IMR-90 (cell line): Measurements from ENCODE around the gene CERKL. TPM values are rescaled to one million over a fixed set of nuclear protein-coding genes. Genes with fewer than 3 reads are reported as not detected.

Experiments used
- ATAC-seq: fragments of 200-7000 bp; cut with Tn5 transposase; 2 replicates; pipeline ENCODE4 v1.9.1; 2020; ENCODE audit warnings: low read depth, mild to moderate bottlenecking, moderate library complexity
- BruUV-seq: library from RNA; stranded (reverse); fragments of 400-500 nt; replicated peaks from 2 replicates; lab custom pipeline; 2021; lab: Mats Ljungman, UMichigan
- CTCF ChIA-PET: fragments of 300-600 bp; formaldehyde crosslinking; extraction: SDS; loops from one replicate; lab custom pipeline; 2021; ENCODE audit warnings: antibody characterized with exemption; lab: Yijun Ruan, JAX
- POLR2A ChIA-PET: fragments of 300-600 bp; sonication (Branson Sonifier 250); formaldehyde crosslinking; loops from one replicate; lab custom pipeline; 2022; ENCODE audit warnings: antibody characterized with exemption; ENCODE audit not compliant: unreplicated experiment; lab: Charles Lee
- DNase-seq: peaks from one replicate; pipeline ENCODE4 v3.0.0; 2013
- H2AFZ ChIP-seq: replicated peaks from 2 replicates; pipeline ENCODE3; 2013; ENCODE audit warnings: low read length, mild to moderate bottlenecking; ENCODE audit not compliant: poor library complexity
- H2AK5ac ChIP-seq: 2 replicates; pipeline ENCODE4 v1.6.1; 2013; ENCODE audit warnings: low read depth, low read length, inconsistent platforms
- H2AK9ac ChIP-seq: replicated peaks from 2 replicates; pipeline ENCODE3; 2013; ENCODE audit warnings: mild to moderate bottlenecking, low read depth, low read length, moderate library complexity; ENCODE audit not compliant: poor library complexity
- H2BK120ac ChIP-seq: 2 replicates; pipeline ENCODE4 v1.6.1; 2013; ENCODE audit warnings: low read depth, low read length, inconsistent platforms
- H2BK15ac ChIP-seq: 3 replicates; pipeline ENCODE4 v1.6.1; 2013; ENCODE audit warnings: low read depth, low read length, inconsistent platforms
- H2BK20ac ChIP-seq: 2 replicates; pipeline ENCODE4 v1.6.1; 2013; ENCODE audit warnings: low read depth, mild to moderate bottlenecking, inconsistent platforms, low read length, moderate library complexity
- H2BK5ac ChIP-seq: 2 replicates; pipeline ENCODE4 v1.6.1; 2013; ENCODE audit warnings: mild to moderate bottlenecking, low read depth, low read length, inconsistent platforms; ENCODE audit not compliant: poor library complexity, severe bottlenecking
- H3K14ac ChIP-seq: replicated peaks from 2 replicates; pipeline ENCODE4 v1.6.1; 2013; ENCODE audit warnings: low read depth, low read length, inconsistent platforms
- H3K18ac ChIP-seq: 2 replicates; pipeline ENCODE4 v1.6.1; 2013; ENCODE audit warnings: low read depth, low read length, control low read depth
- H3K23ac ChIP-seq: 2 replicates; pipeline ENCODE4 v1.6.1; 2013; ENCODE audit warnings: low read depth, low read length, inconsistent platforms
- H3K27ac ChIP-seq: 2 replicates; pipeline ENCODE4 v1.5.1; 2013; ENCODE audit warnings: mild to moderate bottlenecking, control low read depth, low read length; ENCODE audit not compliant: insufficient read depth
- H3K27me3 ChIP-seq: 2 replicates; pipeline ENCODE4 v1.6.1; 2013; ENCODE audit warnings: low read length; ENCODE audit not compliant: control insufficient read depth, insufficient read depth
- H3K36me3 ChIP-seq: 2 replicates; pipeline ENCODE4 v1.6.1; 2013; ENCODE audit warnings: low read length, mixed read lengths; ENCODE audit not compliant: control insufficient read depth, insufficient read depth
- H3K4ac ChIP-seq: 2 replicates; pipeline ENCODE4 v1.6.1; 2013; ENCODE audit warnings: low read depth, low read length, inconsistent platforms
- H3K4me1 ChIP-seq: 2 replicates; pipeline ENCODE4 v1.6.1; 2013; ENCODE audit warnings: low read length, mixed read lengths; ENCODE audit not compliant: control insufficient read depth, insufficient read depth
- H3K4me2 ChIP-seq: 2 replicates; pipeline ENCODE4 v1.6.1; 2013; ENCODE audit warnings: low read depth, mild to moderate bottlenecking, control low read depth, low read length, moderate library complexity
- H3K4me3 ChIP-seq: 2 replicates; pipeline ENCODE4 v1.5.1; 2013; ENCODE audit warnings: low read depth, mild to moderate bottlenecking, control low read depth, low read length, moderate library complexity; ENCODE audit not compliant: insufficient read depth
- H3K56ac ChIP-seq: 2 replicates; pipeline ENCODE4 v1.6.1; 2013; ENCODE audit warnings: low read length, inconsistent platforms; ENCODE audit not compliant: insufficient read depth; ENCODE audit errors: extremely low read depth
- H3K79me1 ChIP-seq, 2 experiments: 2 replicates each; pipeline ENCODE4 v1.6.1; 2013; ENCODE audit warnings: low read length in 2 of 2, inconsistent platforms in 1 of 2, low read depth in 1 of 2
- H3K9ac ChIP-seq: 2 replicates; pipeline ENCODE4 v1.6.1; 2013; ENCODE audit warnings: low read depth, low read length, control low read depth
- H3K9me1 ChIP-seq: 2 replicates; pipeline ENCODE4 v1.6.1; 2013; ENCODE audit warnings: low read length, inconsistent platforms; ENCODE audit not compliant: insufficient read depth
- H3K9me3 ChIP-seq: 2 replicates; pipeline ENCODE4 v1.6.1; 2013; ENCODE audit warnings: low read length; ENCODE audit not compliant: control insufficient read depth, insufficient read depth
- H4K20me1 ChIP-seq: 2 replicates; pipeline ENCODE4 v1.6.1; 2013; ENCODE audit warnings: low read length, inconsistent platforms; ENCODE audit not compliant: insufficient read depth
- H4K5ac ChIP-seq: 2 replicates; pipeline ENCODE4 v1.6.1; 2013; ENCODE audit warnings: mild to moderate bottlenecking, low read depth, low read length, control low read depth
- H4K8ac ChIP-seq, 2 experiments: 2 replicates each; pipeline ENCODE4 v1.6.1; 2013; ENCODE audit warnings: low read depth in 2 of 2, low read length in 2 of 2, control low read depth in 1 of 2, inconsistent platforms in 1 of 2
- H4K91ac ChIP-seq: 2 replicates; pipeline ENCODE4 v1.6.1; 2013; ENCODE audit warnings: low read depth, low read length, inconsistent platforms; ENCODE audit not compliant: insufficient read depth
- RAD21 ChIP-seq: IDR thresholded peaks from 2 replicates; pipeline ENCODE4 v1.6.1; 2012; ENCODE audit warnings: low read length, improper control_type of control experiment
- RCOR1 ChIP-seq: IDR thresholded peaks from 2 replicates; pipeline ENCODE4 v1.6.1; 2012; ENCODE audit warnings: mild to moderate bottlenecking, low read length, improper control_type of control experiment; ENCODE audit not compliant: insufficient replicate concordance
- SMC3 ChIP-seq: fragments of 150-350 bp; IDR thresholded peaks from 2 replicates; pipeline ENCODE4 v1.6.1; 2016; ENCODE audit warnings: low read depth, mild to moderate bottlenecking, antibody characterized with exemption, low read length, moderate library complexity
- WGBS, 2 experiments: methylation state at CpG; one replicate each; pipeline versions ENCODE4 v1.1.5 to v1.1.7; 2013; ENCODE audit warnings: missing lambda C conversion rate in 2 of 2; ENCODE audit not compliant: insufficient read length in 1 of 2; ENCODE audit errors: extremely low coverage in 2 of 2; 5-methylcytosine and 5-hydroxymethylcytosine counted together
- dilution Hi-C: fragments of 300-500 bp; cut with HindIII; formaldehyde crosslinking; loops from one replicate; pipeline ENCODE4 v1.14.3; 2018; ENCODE audit warnings: low sequenced_read_pairs; ENCODE audit not compliant: unreplicated experiment
- in situ Hi-C: fragments of 300-500 bp; cut with MboI; formaldehyde crosslinking; loops from 3 replicates; pipeline ENCODE4 v1.14.3; 2019; ENCODE audit warnings: low sequenced_read_pairs, inconsistent platforms, mixed read lengths
- intact Hi-C: fragments of 100-400 bp; cut with micrococcal nuclease; formaldehyde crosslinking; loops from 2 replicates; pipeline ENCODE4 v1.10.0; 2022
- polyA plus RNA-seq, 3 experiments: library from polyadenylated mRNA; depleted of rRNA; stranded (reverse); fragments of >200 nt; gene quantifications; 2 replicates each; pipeline ENCODE4 v1.2.3, GENCODE V29; 2012; ENCODE audit warnings: low replicate concordance in 1 of 3
- total RNA-seq: library from RNA; depleted of rRNA; stranded (reverse); fragments of >200 nt; gene quantifications from 2 replicates; pipeline ENCODE4 v1.2.3, GENCODE V29; 2012

The CERKL gene
- total and polyA plus RNA-seq, 2 of the 4 experiments (the other 2 are of a cell fraction), result under 0.01 TPM; not detected in 1

- H3K4me2 ChIP-seq, result no peak overlapping the region
- intact Hi-C loops (no loop called here), dilution Hi-C loops (no loop called here), in situ Hi-C loops (no loop called here)
- no TSS peak for BruUV-seq
- POLR2A ChIA-PET, result no interaction called here
- CTCF ChIA-PET, result interaction anchor here (2.2 kb wide), 1 partner anchor 18 kb away, joined by 5 read pairs; no protein-coding TSS in a partner anchor
- H3K27me3 ChIP-seq, result peaks cover 2% of the 10 kb centered on the region; the same call in 1 of the 2 replicates
- no peak for TF ChIP-seq SMC3
- no peak for TF ChIP-seq RCOR1
- TF ChIP-seq RAD21, result no peak
- no peak overlapping the region for H4K91ac ChIP-seq
- H3K23ac ChIP-seq, result no peak overlapping the region
- no peak overlapping the region for H3K9ac ChIP-seq
- H3K9me3 ChIP-seq, result no peaks in the 10 kb centered on the region
- 77% methylated on average over 4 of the region's 6 CpGs; no CpG with 5 or more reads in 1 of the 2 experiments for WGBS, 2 experiments
- no peak overlapping the region for H3K4ac ChIP-seq
- H3K14ac ChIP-seq, result no peak overlapping the region
- H2AFZ ChIP-seq, result no peak overlapping the region
- no peak overlapping the region for H4K8ac ChIP-seq
- H3K4me1 ChIP-seq, result no peaks in the 10 kb centered on the region
- no peak overlapping the region for H3K18ac ChIP-seq
- H2AK5ac ChIP-seq, result no peak overlapping the region
- no peaks in the 10 kb centered on the region for H4K20me1 ChIP-seq
- no peak overlapping the region for H3K56ac ChIP-seq
- no peak overlapping the region for H2BK120ac ChIP-seq
- H4K5ac ChIP-seq, result no peak overlapping the region
- no peak overlapping the region for H3K4me3 ChIP-seq
- no peak overlapping the region for H2BK20ac ChIP-seq
- no peaks in the 10 kb centered on the region for H3K36me3 ChIP-seq
- H2BK15ac ChIP-seq, result no peak overlapping the region
- no peak overlapping the region for H3K27ac ChIP-seq
- no peak overlapping the region for H2BK5ac ChIP-seq
- H3K9me1 ChIP-seq, result no peaks in the 10 kb centered on the region
- DNase-seq, result no peak
- H2AK9ac ChIP-seq, result no peak overlapping the region
- no peak for ATAC-seq
- no peaks in the 10 kb centered on the region for H3K79me1 ChIP-seq
These were observed 40.2 kb upstream of the CERKL start for GRCh38 chr2:181697126-181697525.
